H1 (cell line): ENCODE results near the gene RAB3GAP1. TPM values are rescaled to one million over a fixed set of nuclear protein-coding genes. Genes with fewer than 3 reads are reported as not detected.

ENCODE experiments used
- CTCF ChIA-PET: fragments of 300-600 bp; sonication (Branson Sonifier 250); formaldehyde crosslinking; loops from one replicate; lab custom pipeline; 2021; ENCODE audit not compliant: partially characterized antibody; lab: Charles Lee
- POLR2A ChIA-PET: fragments of 300-600 bp; sonication (Branson Sonifier 250); formaldehyde crosslinking; loops from one replicate; lab custom pipeline; 2021; ENCODE audit warnings: inconsistent platforms; ENCODE audit not compliant: partially characterized antibody; lab: Charles Lee
- DNase-seq, 2 experiments: peaks; one replicate each; pipeline versions ENCODE4 v3.0.0 to v3.0.0-alpha.2; 2010 to 2022; ENCODE audit warnings: low spot score in 2 of 2, low read depth in 1 of 2, mixed read lengths in 1 of 2
- FAIRE-seq: peaks from 2 replicates; lab custom pipeline; 2011; peaks lifted over from hg19 to GRCh38; lab: Jason Lieb, UNC
- H2AFZ ChIP-seq: 2 replicates; pipeline ENCODE4 v1.8.1; 2012; ENCODE audit warnings: low read length, inconsistent platforms
- H2AK5ac ChIP-seq: 2 replicates; pipeline ENCODE4 v1.6.1; 2013; ENCODE audit warnings: low read depth, low read length
- H2BK120ac ChIP-seq: replicated peaks from 2 replicates; pipeline ENCODE3; 2013; ENCODE audit warnings: low read depth, low read length, inconsistent platforms
- H2BK12ac ChIP-seq: 2 replicates; pipeline ENCODE4 v1.6.1; 2013; ENCODE audit warnings: low read depth, low read length
- H2BK15ac ChIP-seq: 2 replicates; pipeline ENCODE4 v1.6.1; 2013; ENCODE audit warnings: low read length
- H2BK20ac ChIP-seq: 2 replicates; pipeline ENCODE4 v1.6.1; 2013; ENCODE audit warnings: low read length
- H2BK5ac ChIP-seq: 2 replicates; pipeline ENCODE4 v1.6.1; 2013; ENCODE audit warnings: low read depth, low read length
- H3K14ac ChIP-seq: 2 replicates; pipeline ENCODE4 v1.6.1; 2013; ENCODE audit warnings: inconsistent platforms; ENCODE audit not compliant: insufficient read length
- H3K18ac ChIP-seq: 2 replicates; pipeline ENCODE4 v1.6.1; 2013; ENCODE audit warnings: low read length; ENCODE audit errors: extremely low read depth
- H3K23ac ChIP-seq: 2 replicates; pipeline ENCODE4 v1.6.1; 2013; ENCODE audit warnings: inconsistent platforms; ENCODE audit not compliant: insufficient read length
- H3K23me2 ChIP-seq: 2 replicates; pipeline ENCODE4 v1.6.1; 2013; ENCODE audit warnings: low read depth, low read length
- H3K27ac ChIP-seq: 2 replicates; pipeline ENCODE4 v1.6.1; 2011; ENCODE audit warnings: low read depth, low read length, inconsistent platforms
- H3K27me3 ChIP-seq, 4 experiments: replicated peaks in 1 of 4; 1 replicate in 1 of 4; 2 replicates in 3 of 4; pipeline versions ENCODE4 v1.6.1 to v1.8.1; 2011 to 2013; ENCODE audit warnings: low read length in 3 of 4, mild to moderate bottlenecking in 3 of 4, inconsistent platforms in 2 of 4, mixed read lengths in 2 of 4, moderate library complexity in 1 of 4; ENCODE audit not compliant: control insufficient read depth in 3 of 4, insufficient read depth in 3 of 4; ENCODE audit errors: extremely low read depth in 1 of 4
- H3K36me3 ChIP-seq, 4 experiments: 2 replicates each; pipeline versions ENCODE4 v1.6.1 to v1.8.1; 2011 to 2013; ENCODE audit warnings: mild to moderate bottlenecking in 4 of 4, low read length in 3 of 4, moderate library complexity in 2 of 4, control low read depth in 1 of 4, inconsistent platforms in 1 of 4; ENCODE audit not compliant: insufficient read depth in 4 of 4, control insufficient read depth in 2 of 4
- H3K4ac ChIP-seq: replicated peaks from 2 replicates; pipeline ENCODE3; 2013; ENCODE audit warnings: low read length, low read depth, mixed read lengths, inconsistent platforms; ENCODE audit not compliant: insufficient read length
- H3K4me1 ChIP-seq, 4 experiments: replicated peaks in 1 of 4; 1 replicate in 1 of 4; 2 replicates in 3 of 4; pipeline versions ENCODE4 v1.6.1 to v1.8.1; 2011 to 2013; ENCODE audit warnings: low read length in 3 of 4, inconsistent platforms in 2 of 4, mixed read lengths in 1 of 4; ENCODE audit not compliant: insufficient read depth in 4 of 4, control insufficient read depth in 3 of 4
- H3K4me2 ChIP-seq, 2 experiments: 2 replicates each; pipeline versions ENCODE4 v1.6.1 to v1.8.1; 2011 to 2013; ENCODE audit warnings: low read depth in 2 of 2, low read length in 2 of 2, control low read depth in 1 of 2, inconsistent platforms in 1 of 2, mild to moderate bottlenecking in 1 of 2; ENCODE audit not compliant: insufficient read depth in 1 of 2
- H3K4me3 ChIP-seq, 4 experiments: fragments of 200-600, 300-600 bp in 1 of 4; sonication (generic), shearing (Covaris generic), sonication (Bioruptor Twin) in 1 of 4; 2 replicates each; pipeline versions ENCODE4 v1.5.1 to v1.8.1; 2011 to 2016; ENCODE audit warnings: low read length in 4 of 4, low read depth in 3 of 4, control low read depth in 2 of 4, inconsistent platforms in 2 of 4, mild to moderate bottlenecking in 2 of 4, mixed read lengths in 1 of 4, moderate library complexity in 1 of 4; ENCODE audit not compliant: insufficient read depth in 2 of 4; ENCODE audit errors: extremely low read depth in 1 of 4
- H3K56ac ChIP-seq: replicated peaks from 2 replicates; pipeline ENCODE3; 2013; ENCODE audit warnings: low read depth, mild to moderate bottlenecking, mixed read lengths, low read length, inconsistent platforms; ENCODE audit not compliant: insufficient read length
- H3K79me1 ChIP-seq: 2 replicates; pipeline ENCODE4 v1.6.1; 2013; ENCODE audit warnings: low read depth, low read length, control low read depth
- H3K79me2 ChIP-seq, 2 experiments: 2 replicates each; pipeline versions ENCODE4 v1.6.1 to v1.8.1; 2012 to 2013; ENCODE audit warnings: low read length in 2 of 2, mild to moderate bottlenecking in 2 of 2, inconsistent platforms in 1 of 2; ENCODE audit not compliant: insufficient read depth in 2 of 2, control insufficient read depth in 1 of 2
- H3K9ac ChIP-seq, 4 experiments: replicated peaks in 1 of 4; 1 replicate in 1 of 4; 2 replicates in 3 of 4; pipeline versions ENCODE4 v1.6.1 to v1.8.1; 2011 to 2013; ENCODE audit warnings: low read depth in 3 of 4, low read length in 3 of 4, control low read depth in 2 of 4, mild to moderate bottlenecking in 2 of 4, moderate library complexity in 2 of 4, inconsistent platforms in 1 of 4; ENCODE audit errors: extremely low read depth in 1 of 4
- H3K9me3 ChIP-seq, 2 experiments: 2 replicates each; pipeline versions ENCODE4 v1.6.1 to v1.8.1; 2012 to 2013; ENCODE audit warnings: mild to moderate bottlenecking in 2 of 2, moderate library complexity in 2 of 2, control low read depth in 1 of 2, inconsistent platforms in 1 of 2, low read depth in 1 of 2, low read length in 1 of 2, mixed read lengths in 1 of 2; ENCODE audit not compliant: insufficient read depth in 2 of 2
- H4K20me1 ChIP-seq, 2 experiments: replicated peaks in 1 of 2; 2 replicates each; pipeline versions ENCODE3 to v1.8.1; 2011 to 2013; ENCODE audit warnings: inconsistent platforms in 2 of 2, low read length in 2 of 2, mild to moderate bottlenecking in 1 of 2; ENCODE audit not compliant: insufficient read depth in 2 of 2, control insufficient read depth in 1 of 2
- H4K5ac ChIP-seq: 2 replicates; pipeline ENCODE4 v1.6.1; 2013; ENCODE audit warnings: low read length, low read depth, mixed read lengths, inconsistent platforms; ENCODE audit not compliant: insufficient read length
- H4K8ac ChIP-seq: 2 replicates; pipeline ENCODE4 v1.8.0; 2013; ENCODE audit warnings: mild to moderate bottlenecking, moderate library complexity, low read length, inconsistent platforms; ENCODE audit not compliant: insufficient read depth; ENCODE audit errors: extremely low read depth
- H4K91ac ChIP-seq: replicated peaks from 2 replicates; pipeline ENCODE3; 2013; ENCODE audit warnings: low read length, mixed read lengths, inconsistent platforms; ENCODE audit not compliant: insufficient read length
- ASH2L ChIP-seq: fragments of 200-600, 300-600 bp; sonication (generic); IDR thresholded peaks from one replicate; pipeline ENCODE4 v1.7.1; 2017; ENCODE audit warnings: low read length
- CHD2 ChIP-seq: IDR thresholded peaks from 2 replicates; pipeline ENCODE4 v1.6.1; 2012; ENCODE audit warnings: low read length, improper control_type of control experiment
- CTBP2 ChIP-seq: IDR thresholded peaks from 2 replicates; pipeline ENCODE4 v1.7.0; 2011; ENCODE audit warnings: borderline replicate concordance, mild to moderate bottlenecking, moderate library complexity, mixed read lengths, low read length; ENCODE audit not compliant: insufficient read depth, insufficient read length
- CTCF ChIP-seq, 3 experiments: IDR thresholded peaks; 1 replicate in 2 of 3; 2 replicates in 1 of 3; pipeline versions ENCODE4 v1.5.1 to v1.6.1; 2011; ENCODE audit warnings: low read length in 3 of 3, mild to moderate bottlenecking in 3 of 3, inconsistent platforms in 2 of 3, low read depth in 1 of 3, moderate library complexity in 1 of 3; ENCODE audit not compliant: insufficient read depth in 1 of 3; ENCODE audit errors: control extremely low read depth in 1 of 3
- FOSL1 ChIP-seq: IDR thresholded peaks from 2 replicates; pipeline ENCODE4 v1.6.1; 2011; ENCODE audit warnings: mild to moderate bottlenecking, low read depth, low read length, moderate library complexity; ENCODE audit not compliant: insufficient read depth
- POLR2A ChIP-seq, 2 experiments: IDR thresholded peaks; 1 replicate in 1 of 2; 2 replicates in 1 of 2; pipeline ENCODE4 v1.6.1; 2011; ENCODE audit warnings: low read depth in 2 of 2, low read length in 2 of 2, mild to moderate bottlenecking in 2 of 2; ENCODE audit errors: control extremely low read depth in 1 of 2
- TAF1 ChIP-seq: IDR thresholded peaks from 2 replicates; pipeline ENCODE4 v1.6.1; 2011; ENCODE audit warnings: mild to moderate bottlenecking, low read depth, low read length
- WGBS, 2 experiments: shearing (Covaris generic) in 1 of 2; methylation state at CpG; one replicate each; pipeline versions ENCODE4 v1.1.6 to v1.1.7; 2013 to 2015; ENCODE audit warnings: low lambda C conversion rate in 2 of 2, mixed read lengths in 2 of 2, inconsistent platforms in 1 of 2, low coverage in 1 of 2, missing lambda C conversion rate in 1 of 2; ENCODE audit not compliant: insufficient replicate concordance in 2 of 2, insufficient coverage in 1 of 2, insufficient read length in 1 of 2; ENCODE audit errors: extremely low coverage in 1 of 2, missing lambda C conversion rate in 1 of 2; 5-methylcytosine and 5-hydroxymethylcytosine counted together
- polyA plus RNA-seq, 7 experiments: library from polyadenylated mRNA; depleted of rRNA in 3 of 7; stranded (reverse) in 5 of 7; unstranded in 2 of 7; fragments of >200 nt in 5 of 7; fragments of 200-250 nt in 2 of 7; gene quantifications; 1 replicate in 5 of 7; 2 replicates in 1 of 7; 4 replicates in 1 of 7; pipeline versions ENCODE4 v1.2.1 to v1.2.3, GENCODE V29; 2011 to 2013; ENCODE audit warnings: missing spikeins in 2 of 7, mixed read lengths in 2 of 7
- total RNA-seq: library from RNA; stranded (reverse); fragmentation: NEBNext Ultra II Directional; extraction: Animal tissue kit (Norgen Biotek cat#: 25700); gene quantifications from 2 replicates; pipeline ENCODE4 v1.2.1, GENCODE V29; 2021

The RAB3GAP1 gene
- total and polyA plus RNA-seq, 2 of the 8 experiments (the other 6 are each of a cell fraction or from before 2014, with no cell fraction given): 9.8 to 28.6 TPM

GRCh38 chr2:135048122-135048521 lies 4.0 kb upstream of the RAB3GAP1 start:
- no peak for DNase-seq
- H3K4me3 ChIP-seq: no peak overlapping the region
- H2BK15ac ChIP-seq: no peak overlapping the region
- H3K79me1 ChIP-seq: no peaks in the 10 kb centered on the region; the same call in 1 of the 2 replicates
- H4K5ac ChIP-seq: no peak overlapping the region
- no peaks in the 10 kb centered on the region for H3K9me3 ChIP-seq
- no peak overlapping the region for H3K56ac ChIP-seq
- H4K8ac ChIP-seq: no peak overlapping the region
- no peak overlapping the region for H3K18ac ChIP-seq
- TF ChIP-seq ASH2L (no peak), CTBP2 (no peak), CTCF (IDR thresholded peaks at IDR 0.05; ENCODE audit: control extremely low read depth in 1 of 3, insufficient read depth in 1 of 3, low read depth in 1 of 3, low read length in 3 of 3) (no peak), CHD2 (no peak), POLR2A (IDR thresholded peaks at IDR 0.05; ENCODE audit: control extremely low read depth in 1 of 2, low read depth in 2 of 2, low read length in 2 of 2) (no peak), FOSL1 (no peak), TAF1 (no peak)
- H3K27ac ChIP-seq: no peak overlapping the region
- no peak overlapping the region for H3K14ac ChIP-seq
- H3K36me3 ChIP-seq: no peaks in the 10 kb centered on the region
- peaks cover 0 to under 1% of the 10 kb centered on the region in 2 experiments for H4K20me1 ChIP-seq
- peaks cover 4% of the 10 kb centered on the region for H3K23me2 ChIP-seq
- H2BK20ac ChIP-seq: no peak overlapping the region
- no peak overlapping the region for H3K9ac ChIP-seq
- H2BK12ac ChIP-seq: no peak overlapping the region
- H3K4me2 ChIP-seq: no peak overlapping the region
- ChIA-PET POLR2A (no interaction called here), CTCF (interaction anchor here (0.6 to 1.4 kb wide), 4 partner anchors 38 to 530 kb away, joined by 3 to 6 read pairs (median 3); no protein-coding TSS in a partner anchor)
- no peak overlapping the region for H2AK5ac ChIP-seq
- H2BK120ac ChIP-seq: no peak overlapping the region
- H4K91ac ChIP-seq: no peak overlapping the region
- H3K4ac ChIP-seq: no peak overlapping the region
- H2AFZ ChIP-seq: peak overlapping the region; percentile 50; the same call in 1 of the 2 replicates
- no peak overlapping the region for H2BK5ac ChIP-seq
- peaks cover 0 to 3% (median under 1%) of the 10 kb centered on the region in 4 experiments; a peak in 2 of 7 replicates for H3K4me1 ChIP-seq
- no peaks in the 10 kb centered on the region; a peak in 1 of 7 replicates for H3K27me3 ChIP-seq
- H3K79me2 ChIP-seq: peaks cover under 1 to 10% of the 10 kb centered on the region in 2 experiments; a peak in 3 of 4 replicates
- no peak for FAIRE-seq
- 88% methylated on average over 6 of the region's 6 CpGs; no CpG with 5 or more reads in 1 of the 2 experiments for WGBS, 2 experiments
- no peak overlapping the region for H3K23ac ChIP-seq
